Measurements from ENCODE around the gene MLLT1.

- TF ChIP-seq CTCF (IDR thresholded peaks at IDR 0.05) (no peak), REST (IDR thresholded peaks at IDR 0.05; ENCODE audit: insufficient read depth in 1 of 2, low read depth in 2 of 2, low read length in 1 of 2) (no peak), POLR2AphosphoS5 (IDR thresholded peaks at IDR 0.05; ENCODE audit: low read depth, low read length) (no peak), TCF7L2 (IDR thresholded peaks at IDR 0.05; ENCODE audit: low read depth, low read length) (no peak)
These were observed 19.4 kb downstream of the MLLT1 start for GRCh38 chr19:6260376-6260775.

Measured in Panc1 (cell line).